H9 (cell line): ENCODE data around the gene N4BP2L1. TPM values are rescaled to one million over a fixed set of nuclear protein-coding genes. Genes with fewer than 3 reads are reported as not detected.

Experiments used
- DNase-seq: peaks from one replicate; pipeline ENCODE4 v3.0.0-alpha.2; 2017
- H2AFZ ChIP-seq: one replicate; pipeline ENCODE4 v1.6.1; 2013; ENCODE audit warnings: mild to moderate bottlenecking, low read length, control low read depth, moderate library complexity
- H2AK5ac ChIP-seq: 2 replicates; pipeline ENCODE4 v1.6.1; 2013; ENCODE audit warnings: low read length, control low read depth, mixed read lengths; ENCODE audit not compliant: insufficient read length
- H2BK120ac ChIP-seq: one replicate; pipeline ENCODE4 v1.6.1; 2013; ENCODE audit warnings: low read depth, mild to moderate bottlenecking, low read length, control low read depth, inconsistent platforms; ENCODE audit not compliant: poor library complexity, severe bottlenecking
- H2BK12ac ChIP-seq: 2 replicates; pipeline ENCODE4 v1.6.1; 2013; ENCODE audit warnings: low read length, control low read depth, mixed read lengths, low read depth; ENCODE audit not compliant: insufficient read length
- H2BK15ac ChIP-seq: 2 replicates; pipeline ENCODE4 v1.6.1; 2013; ENCODE audit warnings: low read depth, low read length, control low read depth
- H2BK20ac ChIP-seq: one replicate; pipeline ENCODE4 v1.6.1; 2013; ENCODE audit warnings: low read depth, mild to moderate bottlenecking, low read length, control low read depth, inconsistent platforms; ENCODE audit not compliant: poor library complexity, severe bottlenecking
- H2BK5ac ChIP-seq: 2 replicates; pipeline ENCODE4 v1.6.1; 2013; ENCODE audit warnings: low read length, control low read depth, mixed read lengths; ENCODE audit not compliant: insufficient read length
- H3K14ac ChIP-seq: 2 replicates; pipeline ENCODE4 v1.6.1; 2013; ENCODE audit warnings: low read length, control low read depth; ENCODE audit not compliant: insufficient read depth
- H3K18ac ChIP-seq: 2 replicates; pipeline ENCODE4 v1.6.1; 2013; ENCODE audit warnings: low read depth, mild to moderate bottlenecking, mixed read lengths, low read length, control low read depth; ENCODE audit not compliant: insufficient read length
- H3K23ac ChIP-seq: 2 replicates; pipeline ENCODE4 v1.6.1; 2013; ENCODE audit warnings: low read length, control low read depth, mixed read lengths, low read depth; ENCODE audit not compliant: insufficient read length
- H3K23me2 ChIP-seq: 2 replicates; pipeline ENCODE4 v1.6.1; 2013; ENCODE audit warnings: low read depth, mild to moderate bottlenecking, mixed read lengths, low read length, control low read depth; ENCODE audit not compliant: insufficient read length, poor library complexity, severe bottlenecking
- H3K27ac ChIP-seq: 2 replicates; pipeline ENCODE4 v1.5.1; 2013; ENCODE audit warnings: low read length, control low read depth, mixed read lengths, low read depth; ENCODE audit not compliant: insufficient read length
- H3K27me3 ChIP-seq: 2 replicates; pipeline ENCODE4 v1.6.1; 2013; ENCODE audit warnings: low read length, control low read depth, inconsistent platforms; ENCODE audit not compliant: insufficient read depth
- H3K4ac ChIP-seq: 2 replicates; pipeline ENCODE4 v1.6.1; 2013; ENCODE audit warnings: low read depth, mild to moderate bottlenecking, control low read depth, inconsistent platforms, low read length, moderate library complexity
- H3K4me1 ChIP-seq: 2 replicates; pipeline ENCODE4 v1.6.1; 2013; ENCODE audit warnings: low read length, control low read depth, inconsistent platforms; ENCODE audit not compliant: insufficient read depth
- H3K4me2 ChIP-seq: 2 replicates; pipeline ENCODE4 v1.6.1; 2013; ENCODE audit warnings: low read length, control low read depth, mixed read lengths; ENCODE audit not compliant: insufficient read length, insufficient read depth
- H3K56ac ChIP-seq: 2 replicates; pipeline ENCODE4 v1.6.1; 2013; ENCODE audit warnings: low read depth, mild to moderate bottlenecking, mixed read lengths, low read length, control low read depth; ENCODE audit not compliant: insufficient read length
- H3K79me1 ChIP-seq: 2 replicates; pipeline ENCODE4 v1.6.1; 2013; ENCODE audit warnings: low read depth, mild to moderate bottlenecking, moderate library complexity, low read length, control low read depth, inconsistent platforms; ENCODE audit not compliant: insufficient read depth, poor library complexity, severe bottlenecking
- H3K79me2 ChIP-seq: 2 replicates; pipeline ENCODE4 v1.6.1; 2013; ENCODE audit warnings: low read length, control low read depth, inconsistent platforms; ENCODE audit not compliant: insufficient read depth
- H3K9ac ChIP-seq: 2 replicates; pipeline ENCODE4 v1.6.1; 2013; ENCODE audit warnings: low read length, control low read depth, mixed read lengths; ENCODE audit not compliant: insufficient read length; ENCODE audit errors: extremely low read depth
- H3K9me3 ChIP-seq: one replicate; pipeline ENCODE4 v1.6.1; 2013; ENCODE audit warnings: low read depth, low read length, inconsistent platforms; ENCODE audit not compliant: control insufficient read depth
- H3T11ph ChIP-seq: one replicate; pipeline ENCODE4 v1.6.1; 2013; ENCODE audit warnings: mild to moderate bottlenecking, low read length, control low read depth, inconsistent platforms
- H4K20me1 ChIP-seq: one replicate; pipeline ENCODE4 v1.6.1; 2013; ENCODE audit not compliant: control insufficient read depth, insufficient read length, insufficient read depth
- H4K5ac ChIP-seq: 2 replicates; pipeline ENCODE4 v1.6.1; 2013; ENCODE audit warnings: low read depth, mild to moderate bottlenecking, mixed read lengths, low read length, control low read depth; ENCODE audit not compliant: insufficient read length
- H4K8ac ChIP-seq: replicated peaks from 2 replicates; pipeline ENCODE4 v1.6.1; 2013; ENCODE audit warnings: low read length, control low read depth, mixed read lengths, low read depth; ENCODE audit not compliant: insufficient read length
- H4K91ac ChIP-seq: 2 replicates; pipeline ENCODE4 v1.6.1; 2013; ENCODE audit warnings: low read depth, mild to moderate bottlenecking, moderate library complexity, mixed read lengths, low read length, control low read depth; ENCODE audit not compliant: insufficient read length
- H3K27ac Mint-ChIP-seq, 3 experiments: 2 replicates in 2 of 3; 3 replicates in 1 of 3; pipeline ENCODE4 v1.8.0; 2020 to 2021; ENCODE audit warnings: mixed read lengths in 3 of 3, mild to moderate bottlenecking in 1 of 3, moderate library complexity in 1 of 3
- H3K27me3 Mint-ChIP-seq: 2 replicates; pipeline ENCODE4 v1.8.0; 2021; ENCODE audit warnings: low read depth, mild to moderate bottlenecking, moderate library complexity, mixed read lengths
- H3K36me3 Mint-ChIP-seq, 3 experiments: 2 replicates in 2 of 3; 3 replicates in 1 of 3; pipeline ENCODE4 v1.8.0; 2020 to 2021; ENCODE audit warnings: low read depth in 3 of 3, mixed read lengths in 3 of 3; ENCODE audit not compliant: insufficient read depth in 1 of 3
- H3K4me1 Mint-ChIP-seq, 2 experiments: 2 replicates each; pipeline ENCODE4 v1.8.0; 2020; ENCODE audit warnings: mixed read lengths in 2 of 2
- H3K4me3 Mint-ChIP-seq, 2 experiments: 2 replicates in 1 of 2; 3 replicates in 1 of 2; pipeline ENCODE4 v1.8.0; 2020 to 2021; ENCODE audit warnings: mild to moderate bottlenecking in 2 of 2, mixed read lengths in 2 of 2, moderate library complexity in 1 of 2
- H3K9me3 Mint-ChIP-seq, 2 experiments: 2 replicates in 1 of 2; 3 replicates in 1 of 2; pipeline ENCODE4 v1.8.0; 2020; ENCODE audit warnings: mild to moderate bottlenecking in 2 of 2, mixed read lengths in 2 of 2, moderate library complexity in 1 of 2
- CTCF ChIP-seq: fragments of 200-600 bp; sonication (generic); conservative IDR thresholded peaks from 3 replicates; pipeline ENCODE4 v1.8.0; 2021; ENCODE audit warnings: antibody characterized with exemption, mild to moderate bottlenecking
- WGBS: extraction: QIAGEN DNeasy Blood & Tissue Kit; methylation state at CpG from one replicate; pipeline ENCODE4 v1.1.7; 2013; ENCODE audit warnings: missing lambda C conversion rate, low lambda C conversion rate, mixed read lengths; ENCODE audit not compliant: insufficient read length; ENCODE audit errors: extremely low coverage; 5-methylcytosine and 5-hydroxymethylcytosine counted together
- total RNA-seq: library from RNA; stranded (reverse); gene quantifications from 2 replicates; pipeline ENCODE4 v1.2.1, GENCODE V29; 2021

Gene N4BP2L1
- total RNA-seq, 1 experiment from 2014 or later, result 1.5 TPM

- Histone ChIP-seq H4K20me1 (no peaks in the 10 kb centered on the region), H3K79me1 (no peaks in the 10 kb centered on the region), H3K4ac (no peak overlapping the region), H4K8ac (no peak overlapping the region), H2BK120ac (no peak overlapping the region), H3K27me3 (no peaks in the 10 kb centered on the region), H3K9me3 (no peaks in the 10 kb centered on the region), H3K18ac (no peak overlapping the region), H3K9ac (no peak overlapping the region), H2BK12ac (no peak overlapping the region), H3T11ph (no peak overlapping the region), H3K79me2 (no peaks in the 10 kb centered on the region), H4K91ac (no peak overlapping the region), H4K5ac (no peak overlapping the region), H3K56ac (no peak overlapping the region), H2AK5ac (no peak overlapping the region), H3K4me1 (0 out of 2 replicates have a peak, but pooled peaks cover 2% of the 10 kb centered on the region), H2BK20ac (no peak overlapping the region), H2BK5ac (no peak overlapping the region), H3K4me2 (no peak overlapping the region), H3K14ac (no peak overlapping the region), H2BK15ac (no peak overlapping the region), H3K23me2 (no peaks in the 10 kb centered on the region), H3K27ac (no peak overlapping the region), H3K23ac (no peak overlapping the region), H2AFZ (no peak overlapping the region)
- no peak for TF ChIP-seq CTCF
- no peak for DNase-seq
- Mint-ChIP-seq H3K4me1 (peaks cover 9 to 13% of the 10 kb centered on the region in 2 experiments), H3K27ac (no peak overlapping the region; a peak in 1 of 7 replicates), H3K27me3 (no peaks in the 10 kb centered on the region), H3K9me3 (peaks cover 25% of the 10 kb centered on the region in 2 experiments), H3K4me3 (no peak overlapping the region), H3K36me3 (peaks cover 22 to 32% (median 23%) of the 10 kb centered on the region in 3 experiments)
- WGBS, result no CpG with 5 or more reads among the region's 2 CpGs
Observed at GRCh38 chr13:32419862-32420261, 8.1 kb downstream of the N4BP2L1 start.
